Activated CD4-positive, alpha-beta T cell treated with anti-CD3 and anti-CD28 coated beads, Interleukin-2, amount 50 U/mL, for 4 hours (primary cell): ENCODE data around the gene ATP11C.

Source experiments
- DNase-seq, 2 experiments: peaks; one replicate each; pipeline ENCODE4 v3.0.0-alpha.2; 2020

ATP11C gene

GRCh38 chrX:139801397-139801813 lies 131.4 kb downstream of the ATP11C start:
- DNase-seq: no peak

GRCh38 chrX:139798701-139799100 lies 134.2 kb downstream of the ATP11C start:
- no peak for DNase-seq

DNA sequence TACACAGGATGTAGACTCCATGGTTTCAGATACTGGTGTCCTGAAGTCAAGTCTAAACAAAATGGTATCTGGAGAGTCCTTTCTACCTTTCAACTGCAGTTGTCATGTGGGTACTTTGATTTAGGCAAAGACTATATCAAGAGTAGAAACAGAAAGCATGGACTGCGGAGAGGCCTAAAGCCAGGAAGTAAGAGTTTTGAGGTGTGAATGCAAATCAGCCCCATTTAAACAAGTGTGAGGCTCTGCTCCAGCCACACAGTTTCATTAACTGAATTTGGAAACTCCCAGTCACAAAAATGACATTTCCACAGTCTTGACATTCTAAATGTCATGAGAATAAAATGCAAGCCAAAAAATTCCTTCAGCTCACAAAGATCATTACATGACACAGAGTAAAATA lies 137.7 kb downstream of the ATP11C start:
- no peak for DNase-seq

GRCh38 chrX:139787601-139788000 lies 145.3 kb downstream of the ATP11C start:
- DNase-seq: no peak

DNA sequence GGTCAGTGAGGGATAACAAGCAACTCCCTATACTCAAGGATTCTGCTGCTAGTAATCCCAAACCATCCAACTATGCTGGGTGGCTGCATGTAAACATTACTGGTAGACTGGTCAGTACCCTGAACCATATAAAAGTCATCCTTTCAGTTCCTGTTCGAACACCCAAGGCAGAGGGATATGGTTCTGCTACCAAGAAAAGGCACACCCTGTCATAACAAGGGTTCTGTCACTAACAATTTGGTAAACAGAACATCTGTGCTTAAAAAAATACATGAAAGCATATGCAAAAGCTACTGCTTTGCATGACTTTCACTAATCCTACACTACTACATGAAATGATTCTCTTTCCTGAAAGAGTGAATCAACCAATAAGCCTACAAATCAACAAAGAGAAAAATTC lies 148.0 kb downstream of the ATP11C start:
- DNase-seq: no peak

- DNase-seq: no peak
Observed at GRCh38 chrX:139783959-139784358, 148.9 kb downstream of the ATP11C start.

- DNase-seq: no peak
Observed at GRCh38 chrX:139783030-139783429, 149.8 kb downstream of the ATP11C start.

DNA sequence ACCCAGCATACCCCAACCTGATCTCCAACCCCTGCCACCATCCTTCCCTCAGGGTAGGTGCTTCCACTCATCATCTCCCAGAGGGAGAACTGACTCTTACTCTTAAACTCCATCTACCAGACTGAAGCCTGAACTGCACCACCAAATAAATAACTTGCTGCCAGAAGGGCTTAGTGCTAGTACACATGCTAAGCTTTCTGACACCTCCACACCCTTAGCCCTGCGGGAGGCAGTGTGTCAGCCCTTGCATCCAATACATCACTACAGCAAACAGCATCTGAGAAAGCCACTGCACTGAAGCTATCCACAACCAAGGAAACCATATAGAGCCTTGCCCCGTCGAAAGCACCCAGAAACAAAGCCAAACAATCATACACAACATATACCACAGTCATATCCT lies 156.3 kb downstream of the ATP11C start:
- no peak for DNase-seq

DNA sequence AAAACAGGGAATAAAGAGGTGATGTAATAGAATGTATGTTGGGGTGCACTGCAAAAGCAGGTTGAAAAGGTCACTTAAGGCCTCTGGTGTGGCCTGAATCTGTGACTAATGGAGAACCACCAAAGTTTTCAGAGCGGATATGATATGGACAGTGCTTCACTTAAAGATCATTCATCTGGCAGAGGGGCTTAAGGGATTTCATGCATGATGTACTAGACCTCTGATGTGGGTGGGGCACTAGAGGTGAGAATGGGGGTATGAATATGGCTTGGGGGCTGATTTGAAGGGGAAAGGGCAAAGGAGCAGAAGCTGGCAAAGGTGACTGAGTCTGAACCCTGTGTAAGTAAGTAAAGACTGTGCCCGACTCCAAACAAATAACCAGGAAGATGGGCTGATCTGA lies 162.5 kb downstream of the ATP11C start:
- DNase-seq: no peak

GRCh38 chrX:139766545-139766983 lies 166.3 kb downstream of the ATP11C start:
- peak in 1 of 2 experiments; percentile 0 for DNase-seq

DNA sequence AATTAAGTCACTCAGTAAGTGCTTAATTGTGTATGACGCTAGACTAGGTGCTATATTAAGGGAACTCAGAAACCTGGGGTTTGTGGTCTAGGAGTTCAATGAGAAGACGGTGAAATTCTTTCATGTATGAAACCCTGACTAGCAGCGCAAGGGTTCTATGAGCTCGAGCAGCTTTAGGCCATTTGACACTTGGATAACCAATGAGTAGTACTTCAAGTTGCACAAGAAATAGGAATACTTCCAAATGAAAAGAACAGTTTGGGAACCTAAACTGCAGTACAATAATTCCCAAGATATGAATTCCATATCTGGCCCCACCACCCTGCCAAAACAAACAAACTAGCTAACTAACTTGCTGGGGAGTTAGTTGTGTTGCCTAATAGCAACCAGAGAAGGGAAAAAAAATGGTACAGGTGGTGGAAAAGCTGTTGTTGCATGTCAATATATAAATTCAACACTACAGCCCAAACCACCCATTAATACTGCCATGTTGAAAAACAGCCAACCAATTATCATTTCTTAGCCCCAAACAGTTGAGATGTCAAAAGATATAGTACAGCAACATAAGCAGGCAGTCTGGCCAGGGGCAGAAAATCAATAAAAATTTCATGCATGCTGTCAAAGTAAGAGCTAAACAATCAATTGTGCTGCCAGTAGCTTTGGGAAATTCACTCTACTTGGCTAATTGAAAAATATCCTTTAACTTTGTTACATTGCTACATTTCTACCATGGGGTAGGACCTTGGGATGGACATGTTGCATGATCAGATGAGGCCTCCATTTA lies 170.3 kb downstream of the ATP11C start:
- no peak for DNase-seq

DNA sequence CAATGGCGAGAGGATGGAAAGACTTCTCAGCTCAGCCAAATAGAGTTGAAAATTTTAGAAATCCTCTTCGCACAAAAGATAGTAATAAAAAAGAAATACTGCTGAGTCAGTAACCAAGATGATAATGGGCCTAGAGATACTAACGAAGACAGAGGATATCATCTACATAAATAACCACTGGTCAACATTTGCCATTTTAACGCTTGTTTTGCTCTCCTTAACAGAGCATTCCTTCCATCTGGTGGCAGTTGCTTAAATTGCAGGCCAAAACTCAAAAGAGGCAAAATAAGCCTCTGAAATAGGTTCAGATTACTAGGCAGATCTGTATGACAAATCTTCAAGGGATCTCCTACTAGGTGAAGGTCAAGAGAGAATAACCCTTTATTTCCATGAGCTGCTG lies 173.2 kb downstream of the ATP11C start:
- no peak for DNase-seq

DNA sequence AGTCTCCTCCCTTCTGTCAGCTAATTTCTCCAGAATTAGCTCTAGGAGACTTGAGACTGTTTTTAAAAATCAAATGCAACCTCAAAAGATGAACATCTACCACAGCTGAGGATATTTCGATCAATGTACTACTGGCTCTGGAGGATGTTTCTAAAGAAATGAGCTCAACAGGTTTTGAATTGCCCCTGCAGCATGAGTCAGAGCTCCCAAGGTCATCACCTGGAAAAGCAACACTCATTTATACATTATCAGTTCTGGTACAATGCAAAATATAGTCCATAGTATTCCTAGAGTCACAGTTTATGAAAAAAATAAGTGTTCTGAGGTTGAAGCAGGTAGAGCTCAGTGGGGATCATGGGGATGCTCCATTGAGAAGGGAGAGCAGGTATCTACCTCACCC lies 174.0 kb downstream of the ATP11C start:
- DNase-seq: no peak

- no peak for DNase-seq
Observed at GRCh38 chrX:139758250-139758649, 174.6 kb downstream of the ATP11C start.

DNA sequence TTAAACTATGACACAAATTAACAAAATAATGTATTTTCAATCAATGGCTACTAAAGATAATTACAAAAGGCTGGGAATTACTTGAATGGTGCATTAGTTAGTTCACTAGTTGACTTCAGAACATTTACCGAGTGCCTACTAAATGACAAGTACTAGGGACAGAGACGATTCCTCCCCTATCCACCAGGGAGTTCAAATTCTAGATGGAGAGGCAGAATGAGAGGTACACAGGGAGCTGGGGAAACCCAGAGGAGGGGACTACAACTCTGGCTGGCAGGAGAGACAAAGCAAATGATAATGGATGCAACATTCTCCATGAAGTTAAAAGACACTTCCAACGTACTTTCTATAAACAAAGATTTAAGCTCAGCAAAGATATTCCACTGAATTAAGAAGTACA lies 181.8 kb downstream of the ATP11C start:
- DNase-seq: no peak

DNA sequence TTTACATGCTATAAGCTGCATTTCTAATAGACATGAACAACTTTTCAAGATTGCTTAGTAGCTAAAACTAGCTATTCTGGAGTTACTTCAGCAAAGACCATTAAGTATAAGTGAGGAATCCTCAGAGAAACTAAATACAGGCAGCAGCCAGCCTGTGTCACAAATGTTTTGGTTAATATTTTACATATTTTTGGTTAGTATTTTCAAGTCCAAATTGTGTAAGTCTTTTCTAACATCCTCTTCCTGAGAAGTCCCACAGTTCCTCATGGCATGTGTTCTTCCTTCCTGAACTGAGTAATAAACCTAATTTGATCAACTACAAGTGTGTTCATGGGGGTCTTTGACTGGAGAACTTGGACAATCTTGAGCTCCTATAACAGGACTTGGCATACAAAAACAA lies 182.5 kb downstream of the ATP11C start:
- no peak for DNase-seq

- no peak for DNase-seq
Observed at GRCh38 chrX:139739138-139739537, 193.7 kb downstream of the ATP11C start.

GRCh38 chrX:139738581-139738980 lies 194.3 kb downstream of the ATP11C start:
- DNase-seq: no peak

DNA sequence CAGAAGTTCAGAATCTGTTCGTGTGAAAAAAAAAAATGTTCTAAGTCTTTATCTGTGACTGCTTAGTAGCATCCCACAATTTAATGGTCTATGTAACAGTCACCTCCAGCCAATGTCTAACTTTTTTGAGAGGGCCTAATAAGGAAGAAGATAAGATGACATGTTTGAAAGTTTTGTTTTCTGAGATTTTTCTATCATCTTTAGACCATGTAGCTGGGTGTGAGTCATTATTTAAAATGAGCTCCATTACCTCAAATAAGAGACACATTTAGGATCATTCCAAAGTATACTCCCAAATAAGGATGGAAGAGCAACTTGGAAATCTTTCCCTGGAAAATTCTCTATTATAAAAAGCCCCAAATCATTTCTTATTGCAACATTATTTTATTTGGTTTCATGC lies 196.7 kb downstream of the ATP11C start:
- no peak for DNase-seq

GRCh38 chrX:139734996-139735395 lies 197.9 kb downstream of the ATP11C start:
- no peak for DNase-seq

DNA sequence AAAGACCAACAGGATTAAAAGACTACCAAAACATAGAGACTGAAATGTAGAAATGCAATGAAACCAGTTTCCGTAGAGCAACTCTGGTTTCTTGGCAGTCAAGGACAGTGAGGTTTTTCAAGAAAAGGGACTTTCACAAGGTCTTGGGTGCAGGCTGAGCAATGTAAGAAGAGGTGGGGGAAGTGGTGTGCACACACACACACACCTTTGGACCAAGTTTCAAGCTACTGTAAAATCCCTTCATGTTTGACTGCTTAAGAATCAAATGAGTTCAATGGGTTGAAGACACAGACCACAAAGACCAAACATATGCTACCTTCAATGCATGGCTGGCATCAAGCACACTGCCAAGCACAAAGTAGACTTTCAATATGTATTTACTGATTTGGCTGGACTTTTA lies 207.1 kb downstream of the ATP11C start:
- no peak for DNase-seq

DNA sequence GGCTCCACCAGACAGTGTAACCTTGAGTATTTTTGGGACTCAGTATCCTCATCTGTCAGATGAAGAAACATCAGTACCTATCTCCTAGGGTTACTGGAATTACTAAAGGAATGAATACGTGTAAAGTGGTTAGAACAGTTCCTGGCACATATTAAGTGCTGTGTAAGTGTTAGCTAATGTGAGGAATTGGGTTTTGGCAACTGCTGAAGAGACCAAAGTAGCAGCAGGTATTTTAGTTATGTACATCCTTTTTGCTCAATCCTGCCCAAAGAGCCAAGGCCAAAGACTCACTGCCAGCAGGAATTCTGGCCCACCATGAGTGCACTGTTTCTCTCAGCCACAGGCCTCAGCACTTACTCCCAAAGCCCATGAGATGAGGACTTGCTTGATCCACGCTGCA lies 208.2 kb downstream of the ATP11C start:
- DNase-seq: no peak

DNA sequence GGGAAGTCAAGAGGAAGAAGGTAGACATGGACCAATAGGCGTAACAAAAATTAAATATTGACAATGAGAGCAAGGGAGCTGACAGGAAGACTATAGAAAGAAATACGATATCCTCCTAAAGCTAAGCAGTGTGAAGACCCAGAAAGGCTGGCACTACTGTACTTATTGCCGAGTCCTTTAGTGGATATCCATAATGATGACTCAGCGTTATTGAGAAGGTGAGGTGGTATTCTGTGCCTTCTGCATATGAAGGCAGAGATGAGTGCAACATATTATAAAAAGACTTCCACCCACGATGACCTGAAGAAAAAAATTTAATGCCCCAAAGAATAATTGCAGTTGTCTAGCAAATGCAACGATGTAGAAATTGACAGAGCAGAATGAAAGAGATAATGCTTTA lies 211.9 kb downstream of the ATP11C start:
- no peak for DNase-seq

GRCh38 chrX:139720136-139720535 lies 212.7 kb downstream of the ATP11C start:
- DNase-seq: no peak

DNA sequence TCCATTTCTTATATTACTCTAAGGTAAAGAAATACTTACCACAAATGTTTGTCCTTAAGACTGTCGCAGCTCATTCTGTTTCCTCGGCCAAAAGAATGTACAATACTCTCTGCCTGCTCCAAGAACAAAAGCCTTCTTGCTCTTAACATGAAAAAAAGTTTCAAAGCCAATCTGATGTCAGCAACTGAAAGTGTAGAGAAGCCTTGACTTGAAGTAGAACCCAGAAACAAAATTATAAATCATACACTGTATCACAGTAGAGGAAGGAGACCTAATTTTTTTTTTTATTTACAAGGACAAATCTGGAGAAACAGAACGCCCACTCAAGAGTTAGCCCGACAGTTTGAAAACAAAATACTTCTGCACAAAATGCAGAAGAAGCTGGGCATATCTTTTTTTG lies 224.8 kb downstream of the ATP11C start, which contains the start of gene MCF2:
MCF2 (minus strand) TSS at position 101 of the 400 bp plus-strand sequence. CDS start 56,423 bp downstream, outside the sequence.
- DNase-seq: no peak
